HG03103 (cell line): Measurements from ENCODE around the gene GPATCH4.
"Not testable (repeated sequence)": the region's sequence is repeated elsewhere in the genome, so short reads cannot be mapped to it uniquely, and the experiment has no call there.

ENCODE experiments used
- ATAC-seq: cut with Tn5 transposase; IDR thresholded peaks from one replicate; pipeline ENCODE4 v1.9.1; 2021; ENCODE audit warnings: low read depth; ENCODE audit not compliant: unreplicated experiment

Gene GPATCH4

GRCh38 chr1:156581661-156582387 is 19.5 kb downstream of the GPATCH4 start:
- ATAC-seq = no peak

DNA sequence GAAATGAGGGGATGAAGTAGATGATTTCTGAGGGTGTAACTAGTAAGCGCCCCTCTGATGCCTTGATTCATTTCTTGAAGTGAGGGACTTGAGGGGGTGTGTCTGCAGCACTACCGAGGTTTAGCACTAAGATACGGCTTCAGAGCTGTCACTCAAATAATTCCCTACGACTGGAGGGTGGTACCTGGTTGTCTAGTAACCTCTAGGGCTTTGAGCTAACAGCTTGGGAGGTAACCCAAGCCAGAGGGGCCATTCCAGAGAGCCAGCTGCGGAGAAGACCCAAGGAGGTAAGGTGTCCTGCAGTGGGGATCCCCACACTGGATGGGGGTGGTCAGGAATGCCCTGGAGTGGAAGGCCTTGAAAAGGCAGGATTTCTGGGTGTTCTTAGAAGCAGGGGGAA is 21.8 kb downstream of the GPATCH4 start, which contains the start of gene TTC24:
Gene TTC24 (plus strand): TSS at position 252 of the 400 bp plus-strand sequence. CDS start 1,642 bp downstream, outside the sequence.
- no peak for ATAC-seq

- no peak for ATAC-seq
These were observed 23.2 kb downstream of the GPATCH4 start for GRCh38 chr1:156578055-156578454.

DNA sequence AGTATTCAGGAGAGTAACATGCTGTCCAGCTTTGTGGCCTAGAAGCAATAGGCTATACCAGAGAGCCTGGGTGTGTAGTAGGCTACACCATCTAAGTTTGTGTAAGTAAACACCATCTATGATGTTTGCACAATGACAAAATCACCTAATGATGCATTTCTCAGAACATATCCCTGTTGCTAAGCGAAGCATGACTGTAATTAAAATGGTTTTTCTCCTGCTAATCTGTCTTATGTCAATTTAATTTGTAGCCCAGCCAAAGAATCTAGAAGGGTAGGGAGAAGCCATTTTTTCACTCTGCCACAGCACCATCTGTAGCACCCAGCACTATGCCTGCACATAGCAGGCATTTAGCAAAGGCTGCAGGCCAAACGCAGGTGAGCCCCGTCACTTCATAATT is 23.7 kb downstream of the GPATCH4 start:
- no peak for ATAC-seq

DNA sequence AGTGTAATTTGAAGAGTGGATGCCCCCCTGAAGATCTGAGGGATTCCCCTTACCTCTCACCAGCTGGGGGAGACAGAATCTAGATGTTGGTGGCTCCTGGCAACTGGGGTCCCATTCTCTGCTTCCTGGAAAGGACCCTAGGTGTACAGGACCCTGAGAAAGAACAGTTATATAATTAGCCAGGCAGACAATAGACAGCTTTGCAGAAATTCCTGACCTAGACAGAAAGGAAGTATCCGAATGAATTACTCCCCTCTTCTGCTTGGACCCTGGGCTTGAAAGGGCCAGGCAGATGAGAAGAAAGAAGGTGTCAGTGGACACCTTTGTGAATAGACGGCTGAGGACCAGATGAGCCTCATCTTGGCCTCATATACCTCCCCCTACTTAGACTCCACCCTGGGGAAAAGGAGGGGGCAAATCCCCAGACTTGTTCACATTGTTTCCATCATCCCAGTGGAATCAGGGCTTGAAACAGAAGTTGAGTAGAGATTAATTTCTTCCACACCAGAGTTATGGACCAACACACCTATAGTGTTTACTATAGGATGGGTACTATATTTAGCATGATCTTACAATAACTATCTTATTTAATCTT is 27.1 kb downstream of the GPATCH4 start:
- ATAC-seq = no peak

GRCh38 chr1:156572663-156573018 is 28.6 kb downstream of the GPATCH4 start:
- no peak for ATAC-seq

DNA sequence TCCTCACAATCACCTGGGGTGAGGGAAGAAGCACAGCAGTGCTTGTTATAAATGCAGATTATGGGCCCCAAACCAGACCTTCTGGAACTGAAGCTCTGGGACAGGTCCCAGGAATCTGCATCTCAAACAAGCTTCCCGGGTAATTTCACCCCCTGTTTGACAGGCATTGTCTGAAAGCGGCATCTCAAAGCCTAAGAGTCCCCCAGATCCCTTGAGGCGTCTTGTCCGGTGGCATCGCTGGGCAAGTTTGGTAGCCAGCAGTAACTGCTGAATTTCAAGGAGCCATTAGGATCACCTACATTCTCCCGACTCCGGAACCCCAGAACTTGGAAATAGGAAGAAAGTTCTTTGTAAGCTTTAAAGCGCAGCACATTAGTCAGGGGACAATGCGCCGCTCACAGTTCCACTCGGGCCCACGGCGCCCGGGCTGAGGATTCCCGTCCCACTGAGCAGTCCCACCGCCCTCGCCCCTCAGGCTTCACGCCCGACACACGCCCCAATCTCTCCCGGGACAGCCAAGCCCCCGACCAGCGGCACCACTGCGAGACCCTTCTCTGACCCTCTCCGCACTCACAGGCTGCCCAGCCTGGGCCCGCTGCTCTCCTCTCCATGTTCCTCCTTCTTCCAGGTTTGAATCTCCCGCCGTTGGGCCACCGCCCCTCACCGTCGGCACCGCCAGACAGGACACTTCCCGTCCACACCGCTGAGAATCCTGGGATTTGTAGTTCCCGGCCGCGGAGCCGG is 29.2 kb downstream of the GPATCH4 start, which contains the start of gene IQGAP3:
Gene IQGAP3 (minus strand): TSS at position 647 of the 744 bp plus-strand sequence. CDS start 36 bp downstream, at position 611.
- ATAC-seq = peak; percentile 58

GRCh38 chr1:156571261-156571852 is 29.9 kb downstream of the GPATCH4 start:
- no peak for ATAC-seq

DNA sequence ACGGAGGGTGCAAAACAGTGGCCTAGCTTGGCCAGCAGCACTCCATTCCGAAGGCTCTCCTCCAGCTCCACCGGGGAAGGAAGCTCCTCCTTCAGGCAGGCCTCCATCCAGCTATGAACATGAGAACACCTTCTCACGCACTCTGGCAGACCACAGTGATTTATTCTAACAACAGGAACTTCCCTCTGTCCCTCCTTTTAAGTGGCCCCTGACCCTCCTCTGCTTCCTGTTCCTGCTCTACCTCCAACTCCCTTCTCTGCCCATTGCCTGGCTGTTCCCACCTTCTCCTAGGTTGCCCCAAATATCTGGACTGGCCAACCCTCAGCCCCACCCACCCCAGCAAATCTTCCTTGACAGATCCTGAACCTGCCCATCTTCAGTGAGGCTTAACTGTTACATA is 34.8 kb downstream of the GPATCH4 start:
- no peak for ATAC-seq

DNA sequence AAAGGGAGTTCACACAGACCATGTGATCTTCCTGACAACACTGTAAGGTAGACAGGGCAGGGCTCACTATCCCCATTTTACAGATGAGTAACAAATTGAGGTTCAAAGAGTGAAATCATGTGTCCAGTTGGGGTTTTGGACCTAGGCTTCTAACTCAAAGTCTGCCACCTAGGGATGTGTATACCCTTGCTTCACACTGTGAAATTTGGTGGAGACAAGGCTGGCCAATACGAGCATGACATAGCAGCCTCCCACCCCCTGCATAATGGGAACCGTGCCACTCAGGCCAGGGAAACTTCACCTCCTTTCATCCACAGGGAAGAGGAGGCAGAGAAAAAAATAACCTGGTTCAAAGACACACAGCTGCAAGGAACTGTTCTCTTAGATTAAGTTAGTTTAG is 35.8 kb downstream of the GPATCH4 start:
- no peak for ATAC-seq

GRCh38 chr1:156560585-156561163 is 40.6 kb downstream of the GPATCH4 start:
- no peak for ATAC-seq

DNA sequence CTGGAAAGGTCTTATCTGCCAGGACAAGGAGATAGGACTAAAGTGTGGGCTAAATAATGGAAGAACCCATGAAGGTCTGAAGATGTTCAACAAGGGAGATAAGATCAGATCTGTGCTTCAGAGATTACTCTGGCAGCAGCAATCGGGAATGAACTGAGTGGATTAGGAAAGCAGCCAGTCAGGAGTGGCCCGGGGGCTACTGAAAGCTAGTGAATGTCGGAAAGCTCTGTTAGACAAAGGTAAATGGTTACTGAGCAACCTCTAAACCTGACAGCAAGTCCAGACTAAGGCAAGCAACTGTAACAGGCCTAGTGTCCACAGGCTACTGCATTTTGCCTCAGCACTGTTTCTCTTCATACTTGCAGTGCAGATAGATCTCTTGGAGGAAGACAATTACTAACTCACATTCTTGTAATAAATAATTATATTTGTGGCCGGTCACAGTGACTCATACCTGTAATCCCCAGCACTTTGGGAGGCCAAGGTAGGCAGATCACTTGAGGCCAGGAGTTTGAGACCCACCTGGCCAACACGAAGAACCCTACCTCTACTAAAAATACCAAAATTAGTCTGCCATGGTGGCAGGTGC is 41.4 kb downstream of the GPATCH4 start:
- no peak for ATAC-seq

DNA sequence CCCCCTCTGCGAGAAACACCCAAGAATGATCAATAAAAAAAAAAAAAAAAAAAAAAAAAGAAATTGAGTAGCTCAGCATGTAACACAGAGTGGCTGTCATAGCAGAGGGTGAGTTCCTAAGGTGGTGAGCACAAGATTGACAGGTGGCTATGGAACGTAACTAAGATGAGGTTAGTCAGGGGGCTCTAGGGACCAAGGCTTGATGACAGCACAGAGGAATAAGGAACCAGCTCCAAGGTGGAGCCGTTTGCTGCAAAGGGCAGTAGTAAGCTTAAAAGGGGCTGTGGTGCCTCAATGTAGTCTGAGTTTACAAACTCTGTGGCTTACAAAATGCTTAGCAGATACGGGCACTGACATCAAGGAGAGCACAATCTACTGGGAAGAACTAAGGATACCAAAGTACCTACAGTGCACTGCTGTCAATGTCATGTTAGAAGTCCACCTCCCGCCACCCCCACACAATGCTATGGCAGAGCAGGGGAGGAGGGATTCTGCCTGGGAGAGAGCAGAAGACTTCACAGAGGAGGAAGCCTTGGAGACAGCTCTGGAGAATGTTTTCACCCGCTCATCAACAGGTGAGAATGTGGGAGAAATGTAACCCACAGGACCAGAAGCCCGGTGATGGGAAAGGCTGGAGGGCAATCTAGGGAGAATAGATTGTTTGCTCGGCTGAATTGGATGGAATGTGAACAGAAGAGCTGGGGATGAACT is 42.0 kb downstream of the GPATCH4 start:
- ATAC-seq = no peak

DNA sequence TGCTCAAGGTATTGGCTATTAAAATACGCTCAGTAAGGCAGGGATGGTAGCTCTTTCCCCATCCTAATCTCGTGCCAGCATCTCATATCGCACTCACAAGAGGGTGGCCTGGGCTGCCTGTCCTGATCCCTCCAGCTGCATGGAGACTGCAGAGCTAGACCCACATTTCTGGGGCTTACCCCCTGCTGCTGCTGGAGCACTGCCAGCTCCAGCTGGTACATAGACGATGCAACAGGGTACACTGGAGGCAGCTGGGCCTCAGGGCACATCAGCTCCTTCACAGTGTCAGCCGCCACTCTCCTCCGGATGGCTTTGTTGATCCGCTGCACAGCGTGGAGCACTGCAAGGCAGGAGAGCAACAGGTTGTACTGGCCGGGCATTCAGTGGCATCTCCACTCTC is 44.9 kb downstream of the GPATCH4 start:
- ATAC-seq = no peak

DNA sequence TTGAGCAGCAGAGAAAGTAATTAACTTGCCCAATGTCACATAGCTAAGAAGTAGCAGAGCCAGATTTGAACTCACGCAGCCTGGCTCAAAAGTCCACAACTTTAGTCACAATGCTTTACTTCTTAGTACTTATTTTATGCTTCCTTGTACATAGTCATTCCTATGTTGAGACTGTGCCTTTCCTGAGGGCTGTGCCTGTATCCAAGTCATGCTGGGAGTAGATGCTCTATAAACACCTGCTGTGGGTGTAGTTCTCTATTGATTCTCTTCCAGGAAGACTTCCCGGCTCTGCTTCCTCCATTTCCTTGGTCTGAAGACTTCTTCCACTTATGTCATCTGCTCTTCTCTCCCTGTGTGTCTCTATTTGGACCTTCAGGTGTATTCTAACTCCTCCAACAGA is 45.6 kb downstream of the GPATCH4 start:
- no peak for ATAC-seq

DNA sequence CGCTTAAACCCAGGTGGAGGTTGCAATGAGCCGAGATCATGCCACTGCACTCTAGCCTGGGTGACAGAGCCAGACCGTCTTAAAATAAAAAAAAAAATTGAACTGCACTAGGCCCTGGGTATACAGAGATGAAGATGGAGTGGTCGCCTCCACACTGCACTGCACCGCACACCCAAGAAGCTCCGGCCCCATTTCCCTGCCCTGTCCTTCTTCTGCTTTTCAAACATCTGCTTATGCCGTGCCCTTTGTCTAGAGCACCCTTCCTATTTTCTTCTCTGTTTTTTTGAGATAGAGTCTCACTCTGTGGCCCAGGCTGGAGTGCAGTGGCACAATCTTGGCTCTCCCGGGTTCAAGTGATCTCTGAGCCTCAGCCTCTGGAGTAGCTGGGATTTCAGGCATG is 46.3 kb downstream of the GPATCH4 start:
- no peak for ATAC-seq

- ATAC-seq = no peak
These were observed 47.3 kb downstream of the GPATCH4 start for GRCh38 chr1:156553860-156554485.

DNA sequence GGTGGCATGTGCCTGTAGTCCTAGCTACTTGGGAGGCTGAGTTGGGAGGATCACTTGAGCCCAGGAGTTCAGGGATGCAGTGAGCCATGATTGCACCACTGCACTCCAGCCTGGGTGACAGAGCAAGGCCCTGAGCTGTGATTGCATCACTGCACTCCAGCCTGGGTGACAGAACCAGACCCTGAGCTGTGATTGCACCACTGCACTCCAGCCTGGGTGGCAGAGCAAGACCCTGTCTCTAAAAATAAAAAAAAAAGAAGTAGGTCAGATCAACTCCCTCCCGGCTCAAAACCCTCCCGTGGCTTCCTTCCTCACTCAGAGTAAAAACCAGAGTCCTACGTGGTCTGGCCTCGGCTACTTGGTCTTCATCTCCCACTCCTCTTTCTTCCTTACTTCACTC is 48.3 kb downstream of the GPATCH4 start:
- not testable (repeated sequence) for ATAC-seq

- no peak for ATAC-seq
These were observed 48.8 kb downstream of the GPATCH4 start for GRCh38 chr1:156552518-156552917.
